ENCODE results near the gene IL16.

Gene IL16

GRCh38 chr15:81299630-81300273, 103.1 kb downstream of the IL16 start:
- ATAC-seq (no peak), DNase-seq (no peak)
- Mint-ChIP-seq H3K27me3 (no peaks in the 10 kb centered on the region), H3K27ac (peak overlapping the region; percentile 98), H3K4me1 (peaks cover 92% of the 10 kb centered on the region), H3K4me3 (peak overlapping the region; percentile 96), H3K9me3 (no peaks in the 10 kb centered on the region), H3K36me3 (ENCODE audit: low read depth) (peaks cover 65% of the 10 kb centered on the region)

- H3K36me3 Mint-ChIP-seq (ENCODE audit: low read depth), result peaks cover 80% of the 10 kb centered on the region
- H3K4me3 Mint-ChIP-seq, result peak overlapping the region; percentile 96
- ATAC-seq (no peak), DNase-seq (no peak)
- H3K9me3 Mint-ChIP-seq, result no peaks in the 10 kb centered on the region
- H3K27ac Mint-ChIP-seq, result peak overlapping the region; percentile 98
- peaks cover 91% of the 10 kb centered on the region for H3K4me1 Mint-ChIP-seq
- H3K27me3 Mint-ChIP-seq, result no peaks in the 10 kb centered on the region
These were observed 104.7 kb downstream of the IL16 start for GRCh38 chr15:81301385-81301784.

GRCh38 chr15:81301815-81302399, 105.2 kb downstream of the IL16 start:
- H3K4me1 Mint-ChIP-seq, result peaks cover 90% of the 10 kb centered on the region
- peak; percentile 72 for ATAC-seq
- peak overlapping the region; percentile 96 for H3K4me3 Mint-ChIP-seq
- no peaks in the 10 kb centered on the region for H3K27me3 Mint-ChIP-seq
- no peaks in the 10 kb centered on the region for H3K9me3 Mint-ChIP-seq
- peak overlapping the region; percentile 98 for H3K27ac Mint-ChIP-seq
- peak; percentile 48 for DNase-seq
- peaks cover 82% of the 10 kb centered on the region for H3K36me3 Mint-ChIP-seq (ENCODE audit: low read depth)

- Mint-ChIP-seq H3K27me3 (no peaks in the 10 kb centered on the region), H3K9me3 (no peaks in the 10 kb centered on the region), H3K27ac (peak overlapping the region; percentile 98), H3K36me3 (ENCODE audit: low read depth) (peaks cover 84% of the 10 kb centered on the region), H3K4me3 (peak overlapping the region; percentile 96), H3K4me1 (peaks cover 90% of the 10 kb centered on the region)
- ATAC-seq (no peak), DNase-seq (no peak)
These were observed 106.0 kb downstream of the IL16 start for GRCh38 chr15:81302701-81303109.

- Mint-ChIP-seq H3K9me3 (no peaks in the 10 kb centered on the region), H3K27ac (peak overlapping the region; percentile 98), H3K4me1 (peaks cover 83% of the 10 kb centered on the region), H3K27me3 (no peaks in the 10 kb centered on the region), H3K4me3 (peak overlapping the region; percentile 96), H3K36me3 (ENCODE audit: low read depth) (peaks cover 92% of the 10 kb centered on the region)
- DNase-seq (no peak), ATAC-seq (peak; percentile 16)
These were observed 106.9 kb downstream of the IL16 start for GRCh38 chr15:81303244-81304225.

- ATAC-seq, result no peak
- DNase-seq, result no peak
- no peaks in the 10 kb centered on the region for H3K27me3 Mint-ChIP-seq
- no peaks in the 10 kb centered on the region for H3K9me3 Mint-ChIP-seq
- peaks cover 94% of the 10 kb centered on the region for H3K36me3 Mint-ChIP-seq (ENCODE audit: low read depth)
- H3K4me3 Mint-ChIP-seq, result peak overlapping the region; percentile 96
- H3K4me1 Mint-ChIP-seq, result peaks cover 79% of the 10 kb centered on the region
- H3K27ac Mint-ChIP-seq, result peak overlapping the region; percentile 98
These were observed 107.5 kb downstream of the IL16 start for GRCh38 chr15:81304226-81304625.

- peak overlapping the region; percentile 40 for H3K27ac Mint-ChIP-seq
These were observed 111.6 kb downstream of the IL16 start for GRCh38 chr15:81308260-81308659.

GRCh38 chr15:81309647-81310450, 113.2 kb downstream of the IL16 start:
- Mint-ChIP-seq H3K9me3 (no peaks in the 10 kb centered on the region), H3K4me3 (no peak overlapping the region), H3K36me3 (ENCODE audit: low read depth) (peaks cover 84% of the 10 kb centered on the region), H3K4me1 (peaks cover 67% of the 10 kb centered on the region), H3K27ac (no peak overlapping the region), H3K27me3 (no peaks in the 10 kb centered on the region)
- DNase-seq, result no peak
- no peak for ATAC-seq

More at GRCh38 chr15:81308260-81308659, 111.6 kb downstream of the IL16 start:
- Mint-ChIP-seq H3K36me3 (ENCODE audit: low read depth) (peaks cover 94% of the 10 kb centered on the region), H3K4me1 (peaks cover 71% of the 10 kb centered on the region), H3K4me3 (no peak overlapping the region), H3K9me3 (no peaks in the 10 kb centered on the region), H3K27me3 (no peaks in the 10 kb centered on the region)
- ATAC-seq (no peak), DNase-seq (no peak)

GRCh38 chr15:81310480-81310879, 113.8 kb downstream of the IL16 start:
- Mint-ChIP-seq H3K4me3 (no peak overlapping the region), H3K4me1 (peaks cover 68% of the 10 kb centered on the region), H3K9me3 (no peaks in the 10 kb centered on the region), H3K36me3 (ENCODE audit: low read depth) (peaks cover 84% of the 10 kb centered on the region), H3K27me3 (no peaks in the 10 kb centered on the region), H3K27ac (no peak overlapping the region)
- DNase-seq, result no peak
- ATAC-seq, result no peak

- Mint-ChIP-seq H3K27me3 (no peaks in the 10 kb centered on the region), H3K9me3 (no peaks in the 10 kb centered on the region), H3K4me3 (no peak overlapping the region), H3K27ac (peak overlapping the region; percentile 44), H3K36me3 (ENCODE audit: low read depth) (peaks cover 80% of the 10 kb centered on the region), H3K4me1 (peaks cover 68% of the 10 kb centered on the region)
- no peak for DNase-seq
- ATAC-seq, result no peak
These were observed 115.2 kb downstream of the IL16 start for GRCh38 chr15:81311752-81312464.

- H3K4me1 Mint-ChIP-seq, result peaks cover 65% of the 10 kb centered on the region
- ATAC-seq (peak; percentile 6), DNase-seq (no peak)
- no peaks in the 10 kb centered on the region for H3K9me3 Mint-ChIP-seq
- H3K36me3 Mint-ChIP-seq (ENCODE audit: low read depth), result peaks cover 76% of the 10 kb centered on the region
- peak overlapping the region; percentile 44 for H3K27ac Mint-ChIP-seq
- H3K27me3 Mint-ChIP-seq, result no peaks in the 10 kb centered on the region
- no peak overlapping the region for H3K4me3 Mint-ChIP-seq
These were observed 116.3 kb downstream of the IL16 start for GRCh38 chr15:81312790-81313543.

GRCh38 chr15:81313686-81314085, 117.0 kb downstream of the IL16 start:
- DNase-seq (no peak), ATAC-seq (no peak)
- Mint-ChIP-seq H3K27ac (no peak overlapping the region), H3K36me3 (ENCODE audit: low read depth) (peaks cover 71% of the 10 kb centered on the region), H3K27me3 (no peaks in the 10 kb centered on the region), H3K4me3 (no peak overlapping the region), H3K9me3 (no peaks in the 10 kb centered on the region), H3K4me1 (peaks cover 68% of the 10 kb centered on the region)

- no peak overlapping the region for H3K4me3 Mint-ChIP-seq
- peak overlapping the region; percentile 79 for H3K27ac Mint-ChIP-seq
- DNase-seq (no peak), ATAC-seq (no peak)
- peaks cover 67% of the 10 kb centered on the region for H3K4me1 Mint-ChIP-seq
- peaks cover 69% of the 10 kb centered on the region for H3K36me3 Mint-ChIP-seq (ENCODE audit: low read depth)
- no peaks in the 10 kb centered on the region for H3K27me3 Mint-ChIP-seq
- H3K9me3 Mint-ChIP-seq, result no peaks in the 10 kb centered on the region
These were observed 117.7 kb downstream of the IL16 start for GRCh38 chr15:81314378-81314777.

Data from activated naive CD8-positive, alpha-beta T cell treated with anti-CD3 and anti-CD28 coated beads, Interleukin-2, amount 50 U/mL, for 24 hours (primary cell).